IPS DF 6.9 (cell line): Measurements from ENCODE around the gene DNAI7.

Source experiments
- DNase-seq: peaks from one replicate; pipeline ENCODE4 v3.0.0-alpha.2; 2013; ENCODE audit warnings: low read depth, low spot score
- H3K27ac ChIP-seq: one replicate; pipeline ENCODE4 v1.5.1; 2013; ENCODE audit warnings: low read length, control low read depth
- H3K27me3 ChIP-seq: 2 replicates; pipeline ENCODE4 v1.6.1; 2013; ENCODE audit warnings: mild to moderate bottlenecking, low read length; ENCODE audit not compliant: control insufficient read depth, insufficient read depth
- H3K36me3 ChIP-seq: 2 replicates; pipeline ENCODE4 v1.6.1; 2013; ENCODE audit warnings: low read length; ENCODE audit not compliant: control insufficient read depth, insufficient read depth
- H3K4me1 ChIP-seq: 2 replicates; pipeline ENCODE4 v1.6.1; 2013; ENCODE audit warnings: low read length; ENCODE audit not compliant: control insufficient read depth, insufficient read depth
- H3K4me3 ChIP-seq: 2 replicates; pipeline ENCODE4 v1.5.1; 2013; ENCODE audit warnings: mild to moderate bottlenecking, low read length
- H3K9me3 ChIP-seq: 2 replicates; pipeline ENCODE4 v1.6.1; 2013; ENCODE audit warnings: low read length, inconsistent platforms; ENCODE audit not compliant: control insufficient read depth, insufficient read depth
- WGBS: extraction: QIAGEN DNeasy Blood & Tissue Kit; methylation state at CpG from one replicate; pipeline ENCODE4 v1.1.7; 2013; ENCODE audit warnings: mixed read lengths, missing lambda C conversion rate; ENCODE audit not compliant: insufficient read length, insufficient coverage; 5-methylcytosine and 5-hydroxymethylcytosine counted together

DNAI7 gene

DNA sequence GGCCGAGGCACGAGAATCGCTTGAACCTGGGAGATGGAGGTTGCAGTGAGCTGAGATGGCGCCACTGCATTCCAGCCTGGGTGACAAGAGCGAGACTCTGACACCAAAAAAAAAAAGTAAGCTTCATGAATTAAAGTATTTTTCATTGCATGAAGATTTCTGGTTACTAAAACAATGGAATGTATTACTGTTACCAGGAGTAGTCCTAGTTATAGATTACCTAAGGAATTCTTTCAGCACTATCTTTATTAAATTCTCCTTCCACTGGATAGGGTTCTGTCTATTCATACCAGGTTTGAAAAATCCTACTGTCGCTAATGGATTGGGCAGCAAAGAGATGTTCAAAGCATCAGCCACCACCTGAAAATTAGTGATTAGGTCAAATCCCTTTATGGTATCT is 12.5 kb upstream of the DNAI7 start:
- H3K4me1 ChIP-seq, result no peaks in the 10 kb centered on the region
- no peak for DNase-seq
- WGBS, result no CpG with 5 or more reads among the region's 6 CpGs
- H3K4me3 ChIP-seq, result no peak overlapping the region
- no peaks in the 10 kb centered on the region for H3K27me3 ChIP-seq
- H3K9me3 ChIP-seq, result no peaks in the 10 kb centered on the region
- H3K36me3 ChIP-seq, result no peaks in the 10 kb centered on the region; the same call in 1 of the 2 replicates
- no peak overlapping the region for H3K27ac ChIP-seq

DNA sequence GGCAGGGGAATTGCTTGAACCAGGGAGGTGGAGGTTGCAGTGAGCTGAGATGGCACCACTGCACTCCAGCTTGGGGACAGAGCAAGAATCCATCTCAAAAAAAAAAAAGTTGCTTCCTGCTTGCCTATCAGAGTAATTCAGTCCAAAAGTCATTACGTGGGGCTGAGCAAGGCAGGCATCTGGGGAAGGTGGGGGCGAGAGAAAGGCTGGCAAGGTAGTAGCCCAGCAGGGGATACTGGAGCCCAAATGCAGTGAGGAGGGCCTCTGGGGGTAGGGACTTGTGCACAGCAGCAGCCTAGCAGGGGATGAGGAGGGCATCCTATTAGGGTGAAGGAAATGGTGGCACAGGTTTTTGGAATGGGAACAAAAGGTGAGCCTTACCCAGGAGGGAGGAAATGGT is 7.2 kb upstream of the DNAI7 start:
- DNase-seq, result no peak
- H3K4me1 ChIP-seq, result no peaks in the 10 kb centered on the region
- H3K36me3 ChIP-seq, result no peaks in the 10 kb centered on the region; the same call in 1 of the 2 replicates
- no peak overlapping the region for H3K27ac ChIP-seq
- H3K4me3 ChIP-seq, result no peak overlapping the region
- no peaks in the 10 kb centered on the region for H3K9me3 ChIP-seq
- no CpG with 5 or more reads among the region's 2 CpGs for WGBS
- no peaks in the 10 kb centered on the region for H3K27me3 ChIP-seq

DNA sequence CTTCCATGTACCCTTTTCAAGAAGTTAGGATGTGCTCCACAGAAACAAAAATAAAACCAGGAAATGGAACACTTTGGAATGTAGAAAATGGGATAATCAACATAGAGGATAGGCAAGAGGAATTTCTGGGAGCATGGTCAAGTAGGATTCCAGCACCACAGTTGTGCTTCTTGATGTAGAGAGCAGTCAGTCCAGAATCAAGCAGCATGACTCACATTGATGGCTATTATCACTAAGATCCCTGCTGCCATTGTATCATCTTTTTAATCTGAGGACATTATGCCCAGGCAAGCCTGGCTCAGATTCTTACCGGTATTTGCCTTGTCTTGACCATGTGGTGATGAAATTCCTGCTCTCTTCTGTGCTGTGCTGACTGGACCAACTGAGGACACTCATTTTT is 5.7 kb upstream of the DNAI7 start:
- no peaks in the 10 kb centered on the region for H3K9me3 ChIP-seq
- no peaks in the 10 kb centered on the region for H3K36me3 ChIP-seq
- no peak overlapping the region for H3K4me3 ChIP-seq
- WGBS, result no CpG with 5 or more reads among the region's 1 CpG
- DNase-seq, result no peak
- H3K27ac ChIP-seq, result no peak overlapping the region
- H3K27me3 ChIP-seq, result no peaks in the 10 kb centered on the region
- no peaks in the 10 kb centered on the region for H3K4me1 ChIP-seq

DNA sequence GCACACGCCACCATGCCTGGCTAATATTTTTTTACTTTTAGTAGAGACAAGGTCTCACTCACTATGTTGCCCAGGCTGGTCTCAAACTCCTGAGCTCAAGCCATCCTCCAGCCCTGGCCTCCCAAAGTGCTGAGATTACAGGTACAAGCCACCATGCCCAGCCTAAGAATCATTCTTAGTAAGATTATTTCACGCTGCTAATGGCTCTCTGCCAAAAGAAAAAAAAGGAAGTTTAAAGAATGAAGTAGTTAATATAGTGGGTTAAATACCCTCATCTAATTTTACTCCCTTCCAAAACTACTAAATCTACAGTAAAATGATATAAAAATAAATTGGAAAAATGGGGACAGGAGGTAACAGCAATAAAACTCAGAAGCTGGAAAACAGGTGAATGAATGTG is 2.6 kb upstream of the DNAI7 start:
- Histone ChIP-seq H3K9me3 (no peaks in the 10 kb centered on the region), H3K4me1 (no peaks in the 10 kb centered on the region), H3K36me3 (no peaks in the 10 kb centered on the region), H3K4me3 (no peak overlapping the region), H3K27ac (no peak overlapping the region), H3K27me3 (no peaks in the 10 kb centered on the region)
- no peak for DNase-seq
- WGBS, result no CpG with 5 or more reads among the region's 2 CpGs

DNA sequence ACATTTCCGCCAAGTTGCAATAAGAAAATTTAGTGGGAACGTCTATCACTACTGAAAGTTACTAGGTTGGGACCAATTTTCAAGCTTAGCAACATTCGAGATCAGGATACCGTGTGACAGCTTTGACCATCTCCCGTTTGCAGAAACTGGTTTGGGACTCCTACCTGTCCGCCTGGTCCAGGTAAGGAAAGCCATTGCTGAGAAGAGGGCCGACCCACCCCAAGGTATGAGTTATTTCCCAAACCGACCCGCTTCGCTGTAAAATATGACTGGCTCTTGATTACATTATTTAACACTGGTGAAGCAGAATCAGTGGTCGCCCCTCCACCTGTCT is 271 bp downstream of the DNAI7 start:
- peak overlapping the region; percentile 69; the same call in 1 of the 2 replicates for H3K4me3 ChIP-seq
- no CpG with 5 or more reads among the region's 11 CpGs for WGBS
- no peak for DNase-seq

DNA sequence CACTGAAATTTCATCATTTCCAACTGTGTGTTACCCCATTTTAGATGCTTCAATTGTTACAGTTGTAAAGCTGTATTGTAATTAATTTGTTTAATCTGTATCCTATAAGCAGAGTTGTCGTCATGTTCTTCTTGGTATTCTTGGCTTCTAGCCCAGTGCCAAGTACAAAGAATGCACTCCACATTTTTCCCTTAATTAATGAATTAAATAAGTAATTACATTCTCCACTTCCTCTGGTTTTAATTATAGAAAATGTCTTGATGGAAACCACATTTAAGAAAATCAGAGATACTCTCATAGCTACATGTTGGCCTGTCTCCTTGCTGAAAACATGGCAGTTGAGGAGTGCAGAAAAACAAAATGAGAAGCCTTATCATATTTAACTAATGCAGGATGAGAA is 746 bp downstream of the DNAI7 start:
- Histone ChIP-seq H3K36me3 (no peaks in the 10 kb centered on the region), H3K27me3 (no peaks in the 10 kb centered on the region), H3K27ac (no peak overlapping the region), H3K4me1 (no peaks in the 10 kb centered on the region), H3K9me3 (no peaks in the 10 kb centered on the region), H3K4me3 (no peak overlapping the region)
- no peak for DNase-seq
- no CpG with 5 or more reads among the region's 1 CpG for WGBS

More for the DNA sequence above, 271 bp downstream of the DNAI7 start:
- H3K27ac ChIP-seq, result no peak overlapping the region
- H3K9me3 ChIP-seq, result no peaks in the 10 kb centered on the region
- H3K4me1 ChIP-seq, result no peaks in the 10 kb centered on the region
- no peaks in the 10 kb centered on the region for H3K27me3 ChIP-seq
- H3K36me3 ChIP-seq, result no peaks in the 10 kb centered on the region

DNA sequence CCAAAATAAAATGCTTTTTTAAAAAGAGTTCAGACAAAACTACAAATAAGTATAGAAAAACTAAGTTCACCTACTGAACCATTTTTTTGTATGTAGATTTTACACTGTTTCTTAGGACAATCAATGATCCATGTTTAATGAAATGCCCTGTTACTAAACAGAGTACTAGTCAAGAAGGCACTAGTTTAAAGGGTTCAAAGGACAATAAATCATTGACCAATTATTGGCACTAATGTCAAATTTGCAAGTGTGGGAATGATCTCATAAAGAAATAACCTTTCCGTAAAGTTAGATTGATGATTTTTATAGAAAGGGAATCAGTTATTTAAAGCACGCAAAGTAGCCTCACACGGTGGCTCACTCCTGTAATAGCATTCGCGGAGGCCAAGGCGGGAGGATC is 4.2 kb downstream of the DNAI7 start:
- no peak for DNase-seq
- Histone ChIP-seq H3K27me3 (no peaks in the 10 kb centered on the region), H3K4me3 (no peak overlapping the region), H3K27ac (no peak overlapping the region), H3K4me1 (no peaks in the 10 kb centered on the region), H3K9me3 (no peaks in the 10 kb centered on the region), H3K36me3 (no peaks in the 10 kb centered on the region)
- WGBS, result no CpG with 5 or more reads among the region's 6 CpGs

DNA sequence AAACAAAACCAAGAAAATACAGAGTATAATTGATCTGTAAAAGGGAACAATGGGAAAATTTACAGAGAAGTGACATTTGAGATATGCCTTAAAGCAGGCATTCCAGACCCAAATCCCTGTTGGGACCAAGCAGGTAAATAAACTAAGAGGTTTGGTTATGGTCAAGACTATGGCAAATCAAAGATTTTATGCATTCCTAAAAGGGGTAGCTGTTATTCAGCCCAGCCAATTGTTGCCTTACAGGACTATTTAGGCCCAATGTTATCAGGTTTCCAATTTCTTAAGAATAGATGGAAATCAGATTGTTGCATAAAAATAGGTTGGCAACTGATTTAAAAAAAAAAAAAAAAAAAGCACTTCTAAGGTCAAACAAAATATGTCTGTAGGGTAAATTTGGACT is 5.3 kb downstream of the DNAI7 start:
- DNase-seq, result no peak
- Histone ChIP-seq H3K27ac (no peak overlapping the region), H3K4me1 (no peaks in the 10 kb centered on the region), H3K27me3 (no peaks in the 10 kb centered on the region), H3K36me3 (no peaks in the 10 kb centered on the region), H3K4me3 (no peak overlapping the region), H3K9me3 (no peaks in the 10 kb centered on the region)

DNA sequence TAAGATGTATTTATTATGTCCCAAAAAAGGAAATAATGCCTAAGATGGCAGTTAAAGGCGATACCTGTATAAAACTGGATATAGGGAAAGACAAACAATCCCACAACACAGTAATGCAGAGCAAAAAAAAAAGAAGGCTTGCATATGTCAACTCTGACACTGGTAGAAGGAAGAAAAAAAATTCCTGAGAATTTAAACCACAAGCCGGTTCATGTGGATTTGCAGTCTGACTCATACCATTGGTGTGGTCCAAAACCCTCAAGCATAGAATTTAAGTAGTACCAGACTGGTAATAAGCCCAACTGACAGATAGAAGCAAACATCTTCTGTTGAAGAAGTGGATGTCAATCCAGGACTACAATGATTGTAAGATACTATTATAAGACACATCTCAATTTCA is 7.2 kb downstream of the DNAI7 start:
- Histone ChIP-seq H3K9me3 (no peaks in the 10 kb centered on the region), H3K27ac (no peak overlapping the region), H3K4me1 (no peaks in the 10 kb centered on the region), H3K36me3 (no peaks in the 10 kb centered on the region), H3K4me3 (no peak overlapping the region), H3K27me3 (no peaks in the 10 kb centered on the region)
- WGBS, result no CpG with 5 or more reads among the region's 2 CpGs
- no peak for DNase-seq

DNA sequence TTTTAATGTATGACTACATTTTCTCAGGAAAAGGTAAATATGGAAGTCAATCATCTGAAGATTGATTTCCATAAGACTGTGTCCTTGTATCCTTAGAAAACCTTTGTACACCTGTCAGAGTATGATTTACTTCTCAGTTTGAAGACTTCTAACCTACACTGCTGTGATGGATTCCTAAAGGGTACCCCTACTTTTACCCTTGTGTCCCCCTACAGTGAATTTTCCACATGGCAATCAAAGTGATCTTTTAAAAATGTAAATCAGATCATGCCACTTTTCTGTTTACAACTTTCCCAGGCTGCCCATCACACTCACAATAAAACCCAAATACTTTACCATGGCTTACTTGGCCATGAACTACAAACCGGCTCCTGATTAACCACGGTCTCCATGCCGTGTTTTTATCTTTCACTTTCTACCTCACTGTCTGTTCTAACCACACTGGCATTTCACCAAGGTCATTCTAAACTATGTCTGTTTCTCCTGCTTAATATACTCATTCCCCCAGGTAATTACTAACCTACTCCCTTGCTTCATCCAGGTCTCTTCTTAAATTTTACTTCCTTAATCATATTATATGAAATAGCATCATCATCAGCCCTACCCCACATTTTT is 8.1 kb downstream of the DNAI7 start:
- Histone ChIP-seq H3K36me3 (no peaks in the 10 kb centered on the region), H3K27ac (no peak overlapping the region), H3K4me3 (no peak overlapping the region), H3K4me1 (no peaks in the 10 kb centered on the region), H3K27me3 (no peaks in the 10 kb centered on the region), H3K9me3 (no peaks in the 10 kb centered on the region)
- no CpG with 5 or more reads among the region's 3 CpGs for WGBS
- DNase-seq, result no peak

DNA sequence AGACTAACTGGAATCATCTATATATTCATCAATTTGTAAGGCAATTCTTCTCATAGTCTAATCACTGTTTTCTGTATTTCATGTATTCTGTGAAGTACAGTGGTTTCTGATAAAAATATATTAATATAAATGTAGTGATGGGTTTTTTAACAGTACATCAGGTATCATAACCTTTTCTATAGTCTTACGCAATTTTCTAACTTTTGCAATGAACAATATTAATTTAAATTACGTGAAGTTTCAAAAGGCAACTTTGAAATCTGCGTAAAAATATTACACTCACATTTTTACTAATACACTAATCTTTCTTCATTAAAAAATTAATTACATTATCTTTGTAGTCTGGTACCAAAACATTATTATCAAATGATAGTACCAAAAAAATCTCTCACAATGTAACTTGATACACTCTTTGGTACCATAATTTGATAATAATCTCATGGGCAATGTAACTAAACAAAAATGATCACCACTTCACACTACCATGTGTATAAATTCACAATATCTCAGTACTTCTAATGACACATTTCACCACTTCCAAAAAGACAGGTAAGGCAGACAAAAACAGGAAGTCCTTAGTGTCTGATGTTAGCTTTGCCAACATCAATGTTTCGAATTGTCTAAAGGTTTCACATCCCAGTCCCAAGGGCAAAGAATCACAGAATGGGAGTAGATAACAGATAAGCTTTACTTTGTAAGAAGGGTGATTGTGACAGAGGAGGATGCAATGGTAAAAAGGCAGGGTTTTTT is 8.7 kb downstream of the DNAI7 start:
- no peak overlapping the region for H3K4me3 ChIP-seq
- H3K4me1 ChIP-seq, result no peaks in the 10 kb centered on the region
- no peak overlapping the region for H3K27ac ChIP-seq
- DNase-seq, result no peak
- H3K27me3 ChIP-seq, result no peaks in the 10 kb centered on the region
- 100% methylated on average over 1 of the region's 4 CpGs for WGBS
- no peaks in the 10 kb centered on the region for H3K36me3 ChIP-seq
- H3K9me3 ChIP-seq, result no peaks in the 10 kb centered on the region
